Activated CD4-positive, alpha-beta T cell treated with anti-CD3 and anti-CD28 coated beads, Interleukin-10, Interleukin-2, amounts not matched to agents 100 ng/mL and 50 ng/mL, durations not matched to agents 16 hours and 8 hours (primary cell): ENCODE results near the gene CFAP46.

Experiments
- DNase-seq: peaks from one replicate; pipeline ENCODE4 v3.0.0-alpha.2; 2020

Gene CFAP46

GRCh38 chr10:132764108-132764507 is 178.3 kb downstream of the CFAP46 start:
- no peak for DNase-seq

- no peak for DNase-seq
These were observed 178.8 kb downstream of the CFAP46 start for GRCh38 chr10:132763545-132763944.

- DNase-seq, result no peak
These were observed 180.1 kb downstream of the CFAP46 start for GRCh38 chr10:132762267-132762666.

- no peak for DNase-seq
These were observed 180.8 kb downstream of the CFAP46 start for GRCh38 chr10:132761395-132762060.

- DNase-seq, result no peak
These were observed 183.5 kb downstream of the CFAP46 start for GRCh38 chr10:132758865-132759264.
